Measurements from ENCODE around the gene MTERF4.

Gene MTERF4

DNA sequence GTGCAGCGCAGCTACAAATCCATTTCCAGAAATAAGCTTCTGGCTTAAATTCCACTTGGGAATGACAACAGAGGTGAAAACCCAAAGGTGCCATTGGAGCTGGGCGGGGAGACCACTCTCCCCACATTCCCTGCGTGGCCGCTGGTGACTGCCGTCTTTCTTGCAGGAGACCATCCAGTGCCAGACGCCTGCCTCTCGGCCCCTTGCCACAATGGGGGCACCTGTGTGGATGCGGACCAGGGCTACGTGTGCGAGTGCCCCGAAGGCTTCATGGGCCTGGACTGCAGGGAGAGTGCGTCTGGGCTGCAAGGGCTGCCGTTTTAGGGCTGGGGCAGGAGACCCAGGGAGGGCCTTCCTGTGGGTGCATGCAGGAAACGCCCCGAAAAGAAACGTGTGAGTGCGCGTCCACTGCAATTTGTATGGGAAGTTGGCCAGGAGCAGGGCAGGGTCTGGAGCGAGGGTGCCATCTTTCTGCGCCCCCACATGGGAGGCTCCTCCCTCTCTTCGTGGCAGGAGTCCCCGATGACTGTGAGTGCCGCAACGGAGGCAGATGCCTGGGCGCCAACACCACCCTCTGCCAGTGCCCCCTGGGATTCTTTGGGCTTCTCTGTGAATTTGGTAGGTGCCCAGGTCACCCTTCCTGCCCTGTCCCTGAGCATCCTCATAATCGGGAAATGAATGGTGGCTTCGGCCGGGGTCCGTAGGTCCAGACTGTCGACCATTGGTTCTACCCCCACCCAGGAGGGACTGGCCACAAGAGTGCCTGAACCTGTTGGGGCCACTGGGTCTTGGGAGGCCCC lies 53.7 kb downstream of the MTERF4 start:
- no peak for DNase-seq

DNA sequence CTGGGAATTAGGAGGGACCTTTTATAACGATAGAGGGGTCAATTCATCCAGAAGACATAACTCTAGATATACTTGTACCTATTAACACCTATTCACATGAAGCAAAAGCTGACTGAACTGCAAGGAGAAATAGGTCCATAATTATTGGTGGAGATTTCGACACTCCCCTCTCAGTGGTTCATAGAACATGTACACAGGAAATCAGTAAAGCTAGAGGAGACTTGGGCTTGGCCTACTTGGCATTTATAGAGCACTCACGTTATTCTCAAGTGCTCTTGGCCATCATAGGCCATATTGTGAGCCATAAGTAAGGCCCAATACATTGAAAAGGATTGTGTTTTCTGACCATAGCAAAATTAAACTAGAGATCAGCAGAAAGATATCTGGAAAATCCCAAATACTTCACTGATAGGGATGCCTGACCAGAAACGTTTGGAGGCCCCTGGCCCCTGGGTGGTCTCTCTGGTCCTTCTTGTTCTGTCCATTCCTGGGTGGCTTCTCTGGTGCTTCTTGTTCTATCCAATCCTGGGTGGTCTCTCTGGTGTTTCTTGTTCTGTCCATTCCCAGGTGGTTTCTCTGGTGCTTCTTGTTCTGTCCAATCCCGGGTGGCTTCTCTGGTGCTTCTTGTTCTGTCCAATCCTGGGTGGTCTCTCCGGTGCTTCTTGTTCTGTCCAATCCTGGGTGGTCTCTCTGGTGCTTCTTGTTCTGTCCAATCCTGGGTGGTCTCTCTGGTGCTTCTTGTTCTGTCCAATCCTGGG lies 54.7 kb downstream of the MTERF4 start:
- DNase-seq = no peak
